Adrenal gland (tissue), 12 donors: ENCODE results near the gene CALN1. TPM values are rescaled to one million over a fixed set of nuclear protein-coding genes. Genes with fewer than 3 reads are reported as not detected.

Experiments used
- DNase-seq, 7 donors: peaks; one replicate each; pipeline ENCODE4 v3.0.0-alpha.2; 2019 to 2020
- H3K27ac ChIP-seq, 5 donors: fragments of 200-600 bp; sonication (generic) in 4 of 5; 1 replicate in 3 of 5; 2 replicates in 2 of 5; pipeline versions ENCODE4 v1.5.1 to v1.8.0; 2016 to 2020; ENCODE audit warnings: mild to moderate bottlenecking in 1 of 5
- H3K27me3 ChIP-seq: fragments of 200-600 bp; 2 replicates; pipeline ENCODE4 v1.8.0; 2021
- H3K36me3 ChIP-seq, 2 donors: fragments of 200-600 bp; replicated peaks in 1 of 2; 1 replicate in 1 of 2; 2 replicates in 1 of 2; pipeline versions ENCODE4 v1.5.1 to v1.8.0; 2018 to 2022
- H3K4me1 ChIP-seq, 2 donors: fragments of 200-600 bp; replicated peaks in 1 of 2; 1 replicate in 1 of 2; 2 replicates in 1 of 2; pipeline versions ENCODE4 v1.5.1 to v1.8.0; 2018 to 2021
- H3K4me3 ChIP-seq, 4 donors: fragments of 200-600 bp; sonication (generic) in 3 of 4; one replicate each; pipeline ENCODE4 v1.5.1; 2016 to 2018
- H3K9me3 ChIP-seq, 3 donors: fragments of 200-600 bp; sonication (generic) in 1 of 3; replicated peaks in 1 of 3; 1 replicate in 2 of 3; 2 replicates in 1 of 3; pipeline versions ENCODE4 v1.5.1 to v1.8.0; 2016 to 2021
- CTCF ChIP-seq, 6 experiments: fragments of 450-650 bp in 4 of 6; fragments of 200-600 bp in 2 of 6; sonication (generic) in 1 of 6; IDR thresholded peaks; 1 replicate in 5 of 6; 2 replicates in 1 of 6; pipeline versions ENCODE4 v1.5.1 to v1.8.0; 2016 to 2021; ENCODE audit warnings: antibody characterized with exemption in 6 of 6, mild to moderate bottlenecking in 2 of 6, moderate library complexity in 1 of 6
- POLR2A ChIP-seq, 2 donors: fragments of 450-650 bp; IDR thresholded peaks; one replicate each; pipeline ENCODE4 v1.6.1; 2017; ENCODE audit warnings: antibody characterized with exemption in 2 of 2, mild to moderate bottlenecking in 2 of 2, moderate library complexity in 1 of 2
- WGBS, 4 donors: extraction: QIAGEN DNeasy Blood & Tissue Kit in 2 of 4; methylation state at CpG; one replicate each; pipeline versions ENCODE4 v1.1.5 to v1.1.7; 2013 to 2017; 5-methylcytosine and 5-hydroxymethylcytosine counted together
- intact Hi-C, 2 donors: fragments of 100-400 bp; cut with DNase I; formaldehyde crosslinking; loops; one replicate each; pipeline versions ENCODE4 v1.14.1 to v1.15.0; 2022 to 2023
- polyA plus RNA-seq, 3 donors: library from polyadenylated mRNA; stranded (reverse); fragments of 200-250 nt in 2 of 3; fragments of 350-450 nt in 1 of 3; fragmentation: Illumina TruSeq in 1 of 3; extraction: RNeasy Lipid Tissue Mini Kit (QIAGEN cat#74804) in 1 of 3; gene quantifications; one replicate each; pipeline ENCODE4 v1.2.3, GENCODE V29; 2013 to 2014
- total RNA-seq, 9 donors: library from RNA; depleted of rRNA in 4 of 9; stranded (reverse); fragments of >200 nt in 4 of 9; fragments of 120-200 nt in 1 of 9; fragmentation: NEBNext Ultra II Directional in 1 of 9; extraction: Animal tissue kit (Norgen Biotek cat#: 25700) in 1 of 9; gene quantifications; one replicate each; pipeline versions ENCODE4 v1.1.0 to v1.2.4, GENCODE V29; 2013 to 2023
- donor health status: healthy with polysubstance abuse.
- donor health status: Bipolar disorder and iron deficiency.
- donor health status: DM: yes; HTN: yes; CAD: no.
- donor health status: DM: no; HTN: no; CAD: no.
- donor health status: DM: no; HTN: no; CAD: no.
- donor health status: DM: yes; HTN: yes; CAD: no.

The CALN1 gene
- total and polyA plus RNA-seq, 12 donors = 4.3 to 51.5 (median 15.2) TPM

- no peaks in the 10 kb centered on the region for H3K27me3 ChIP-seq
- no peaks in the 10 kb centered on the region for H3K4me1 ChIP-seq
- intact Hi-C loops = no loop called here
- H3K9me3 ChIP-seq = no peaks in the 10 kb centered on the region
- 57 to 71% (median 61%) methylated on average over 7 of the region's 7 CpGs for WGBS, 4 donors
- TF ChIP-seq POLR2A (IDR thresholded peaks at IDR 0.05) (no peak), CTCF (IDR thresholded peaks at IDR 0.05) (no peak)
- DNase-seq = no peak
- no peaks in the 10 kb centered on the region for H3K36me3 ChIP-seq
- H3K27ac ChIP-seq = no peak overlapping the region
- no peak overlapping the region for H3K4me3 ChIP-seq
Measured at GRCh38 chr7:72446131-72446530, 34.0 kb upstream of the CALN1 start.

GRCh38 chr7:72445580-72445979 lies 33.4 kb upstream of the CALN1 start:
- Histone ChIP-seq H3K27me3 (no peaks in the 10 kb centered on the region), H3K4me1 (no peaks in the 10 kb centered on the region), H3K36me3 (no peaks in the 10 kb centered on the region), H3K9me3 (no peaks in the 10 kb centered on the region), H3K27ac (no peak overlapping the region), H3K4me3 (no peak overlapping the region)
- WGBS, 4 donors = 76 to 80% (median 78%) methylated on average over 10 of the region's 10 CpGs
- TF ChIP-seq POLR2A (IDR thresholded peaks at IDR 0.05) (no peak), CTCF (IDR thresholded peaks at IDR 0.05) (no peak)
- intact Hi-C loops = no loop called here
- DNase-seq = no peak

GRCh38 chr7:72445075-72445474 lies 32.9 kb upstream of the CALN1 start:
- TF ChIP-seq POLR2A (IDR thresholded peaks at IDR 0.05) (no peak), CTCF (IDR thresholded peaks at IDR 0.05) (no peak)
- no peaks in the 10 kb centered on the region for H3K36me3 ChIP-seq
- H3K27me3 ChIP-seq = no peaks in the 10 kb centered on the region
- intact Hi-C loops = no loop called here
- H3K4me1 ChIP-seq = no peaks in the 10 kb centered on the region
- no peak overlapping the region for H3K4me3 ChIP-seq
- no peak overlapping the region for H3K27ac ChIP-seq
- WGBS, 4 donors = 65 to 79% (median 78%) methylated on average over 6 of the region's 6 CpGs
- H3K9me3 ChIP-seq = no peaks in the 10 kb centered on the region
- DNase-seq = no peak

GRCh38 chr7:72444026-72444776 lies 32.1 kb upstream of the CALN1 start:
- no peak overlapping the region for H3K4me3 ChIP-seq
- H3K27me3 ChIP-seq = no peaks in the 10 kb centered on the region
- no peak for DNase-seq
- WGBS, 4 donors = 68 to 76% (median 70%) methylated on average over 8 of the region's 8 CpGs
- H3K27ac ChIP-seq = no peak overlapping the region
- no peaks in the 10 kb centered on the region for H3K4me1 ChIP-seq
- intact Hi-C loops = no loop called here
- TF ChIP-seq CTCF (IDR thresholded peaks at IDR 0.05) (no peak), POLR2A (IDR thresholded peaks at IDR 0.05) (no peak)
- no peaks in the 10 kb centered on the region for H3K9me3 ChIP-seq
- H3K36me3 ChIP-seq = no peaks in the 10 kb centered on the region
